ENCODE results near the gene KRTAP12-2.
"Not testable (repeated sequence)": the region's sequence is repeated elsewhere in the genome, so short reads cannot be mapped to it uniquely, and the experiment has no call there.

The KRTAP12-2 gene

GRCh38 chr21:44702111-44702972, 35.6 kb upstream of the KRTAP12-2 start:
- no peak for DNase-seq (ENCODE audit: low read depth)

GRCh38 chr21:44701541-44701940, 34.8 kb upstream of the KRTAP12-2 start:
- DNase-seq (ENCODE audit: low read depth): no peak

GRCh38 chr21:44701023-44701400, 34.3 kb upstream of the KRTAP12-2 start:
- DNase-seq (ENCODE audit: low read depth): no peak

GRCh38 chr21:44700101-44701022, 33.6 kb upstream of the KRTAP12-2 start:
- DNase-seq (ENCODE audit: low read depth): no peak

GRCh38 chr21:44699502-44700001, 32.8 kb upstream of the KRTAP12-2 start:
- DNase-seq (ENCODE audit: low read depth): no peak

GRCh38 chr21:44697811-44698734, 31.3 kb upstream of the KRTAP12-2 start:
- DNase-seq (ENCODE audit: low read depth): no peak

GRCh38 chr21:44697172-44697810, 30.6 kb upstream of the KRTAP12-2 start, which contains the start of gene KRTAP10-12:
TSS of gene KRTAP10-12 (plus strand) at chr21:44697172. CDS start at chr21:44697202, 30 bp downstream.
- DNase-seq (ENCODE audit: low read depth): not testable (repeated sequence)

GRCh38 chr21:44696572-44696971, 29.8 kb upstream of the KRTAP12-2 start:
- DNase-seq (ENCODE audit: low read depth): no peak

- no peak for DNase-seq (ENCODE audit: low read depth)
These were observed 28.9 kb upstream of the KRTAP12-2 start for GRCh38 chr21:44695641-44696040.

- DNase-seq (ENCODE audit: low read depth): no peak
These were observed 28.5 kb upstream of the KRTAP12-2 start for GRCh38 chr21:44695184-44695583.

GRCh38 chr21:44694776-44695175, 28.0 kb upstream of the KRTAP12-2 start:
- no peak for DNase-seq (ENCODE audit: low read depth)

- no peak for DNase-seq (ENCODE audit: low read depth)
These were observed 26.2 kb upstream of the KRTAP12-2 start for GRCh38 chr21:44692798-44693512.

- no peak for DNase-seq (ENCODE audit: low read depth)
These were observed 25.0 kb upstream of the KRTAP12-2 start for GRCh38 chr21:44691686-44692085.

- DNase-seq (ENCODE audit: low read depth): not testable (repeated sequence)
These were observed 23.0 kb upstream of the KRTAP12-2 start for GRCh38 chr21:44689740-44690139.

GRCh38 chr21:44687671-44688070, 20.9 kb upstream of the KRTAP12-2 start:
- no peak for DNase-seq (ENCODE audit: low read depth)

- DNase-seq (ENCODE audit: low read depth): no peak
These were observed 20.3 kb upstream of the KRTAP12-2 start for GRCh38 chr21:44686843-44687561.

- DNase-seq (ENCODE audit: low read depth): no peak
These were observed 19.5 kb upstream of the KRTAP12-2 start for GRCh38 chr21:44686000-44686781.

- not testable (repeated sequence) for DNase-seq (ENCODE audit: low read depth)
These were observed 18.3 kb upstream of the KRTAP12-2 start for GRCh38 chr21:44685050-44685449.

GRCh38 chr21:44684483-44684882, 17.8 kb upstream of the KRTAP12-2 start:
- DNase-seq (ENCODE audit: low read depth): no peak

Measured in stimulated activated CD8-positive, alpha-beta memory T cell treated with anti-CD3 and anti-CD28 coated beads, Interleukin-4, amount 100 ng/mL, for 24 hours (primary cell).